OCI-LY1 (cell line): ENCODE data around the gene GJD3.

Source experiments
- EZH2 ChIP-seq: fragments of 200-600 bp; sonication (generic), shearing (Covaris generic); IDR thresholded peaks from 2 replicates; pipeline ENCODE4 v1.8.0; 2017; ENCODE audit warnings: borderline replicate concordance, mixed run types, mild to moderate bottlenecking, antibody characterized with exemption, low read length, moderate library complexity, mixed read lengths
- TF ChIP-seq, protein P1 (sequence below): fragments of 200-600 bp; sonication (generic), shearing (Covaris generic); IDR thresholded peaks from 2 replicates; pipeline ENCODE4 v1.5.1; 2017; ENCODE audit warnings: mild to moderate bottlenecking, antibody characterized with exemption, low read length, moderate library complexity, mixed read lengths

DNA sequence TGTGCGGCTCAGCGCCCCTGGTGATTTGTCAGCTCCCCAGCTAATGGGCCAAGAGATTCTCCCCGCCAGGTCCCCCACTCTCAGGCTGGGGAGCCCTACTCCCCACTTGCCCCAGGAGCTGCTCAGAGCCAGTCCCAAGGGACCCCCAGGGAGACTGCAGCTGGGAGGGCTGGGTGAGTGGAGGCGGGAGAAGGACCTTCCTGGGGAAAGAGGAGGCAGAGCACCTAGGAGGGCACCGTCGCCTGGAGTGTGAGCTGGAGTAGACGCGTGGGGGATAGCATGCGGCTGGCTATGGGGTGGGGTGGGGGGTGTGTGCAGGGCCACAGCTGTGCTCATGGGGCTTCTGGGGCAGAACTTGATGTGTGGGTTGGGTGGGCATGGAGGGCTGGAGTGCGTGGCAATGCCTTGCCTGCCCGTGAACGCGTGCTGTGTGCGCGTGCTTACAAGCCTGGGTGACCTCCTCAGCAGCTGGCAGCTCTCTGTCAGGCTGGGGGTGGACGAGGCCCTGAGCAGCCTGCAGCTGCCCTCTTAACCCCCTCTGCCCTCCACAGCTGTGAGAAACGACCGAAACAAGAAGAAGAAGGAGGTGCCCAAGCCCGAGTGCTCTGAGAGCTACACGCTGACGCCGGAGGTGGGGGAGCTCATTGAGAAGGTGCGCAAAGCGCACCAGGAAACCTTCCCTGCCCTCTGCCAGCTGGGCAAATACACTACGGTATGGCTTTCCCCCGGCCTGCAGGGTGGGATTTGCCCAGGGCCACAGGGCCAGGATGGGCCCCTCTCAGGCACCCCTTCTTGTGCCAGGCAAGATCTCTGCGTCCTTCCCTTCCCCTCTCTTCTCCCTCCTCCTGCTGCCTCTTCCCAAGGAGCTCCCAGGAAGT is 12.9 kb downstream of the GJD3 start:
- TF ChIP-seq, protein P1, sequence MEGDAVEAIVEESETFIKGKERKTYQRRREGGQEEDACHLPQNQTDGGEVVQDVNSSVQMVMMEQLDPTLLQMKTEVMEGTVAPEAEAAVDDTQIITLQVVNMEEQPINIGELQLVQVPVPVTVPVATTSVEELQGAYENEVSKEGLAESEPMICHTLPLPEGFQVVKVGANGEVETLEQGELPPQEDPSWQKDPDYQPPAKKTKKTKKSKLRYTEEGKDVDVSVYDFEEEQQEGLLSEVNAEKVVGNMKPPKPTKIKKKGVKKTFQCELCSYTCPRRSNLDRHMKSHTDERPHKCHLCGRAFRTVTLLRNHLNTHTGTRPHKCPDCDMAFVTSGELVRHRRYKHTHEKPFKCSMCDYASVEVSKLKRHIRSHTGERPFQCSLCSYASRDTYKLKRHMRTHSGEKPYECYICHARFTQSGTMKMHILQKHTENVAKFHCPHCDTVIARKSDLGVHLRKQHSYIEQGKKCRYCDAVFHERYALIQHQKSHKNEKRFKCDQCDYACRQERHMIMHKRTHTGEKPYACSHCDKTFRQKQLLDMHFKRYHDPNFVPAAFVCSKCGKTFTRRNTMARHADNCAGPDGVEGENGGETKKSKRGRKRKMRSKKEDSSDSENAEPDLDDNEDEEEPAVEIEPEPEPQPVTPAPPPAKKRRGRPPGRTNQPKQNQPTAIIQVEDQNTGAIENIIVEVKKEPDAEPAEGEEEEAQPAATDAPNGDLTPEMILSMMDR, result no peak
- no peak for TF ChIP-seq EZH2
